ENCODE data around the gene EVA1C.
"Not testable (repeated sequence)": the region's sequence is repeated elsewhere in the genome, so short reads cannot be mapped to it uniquely, and the experiment has no call there.

The EVA1C gene

GRCh38 chr21:32457360-32457840 is 44.9 kb downstream of the EVA1C start:
- DNase-seq: peak in 10 of 58 donors; percentile 4 to 55 (median 8)

GRCh38 chr21:32457962-32458361 is 45.5 kb downstream of the EVA1C start:
- DNase-seq: no peak

- no peak for DNase-seq
These were observed 47.5 kb downstream of the EVA1C start for GRCh38 chr21:32459972-32460371.

GRCh38 chr21:32461503-32461902 is 49.0 kb downstream of the EVA1C start:
- DNase-seq: no peak

GRCh38 chr21:32462564-32462963 is 50.1 kb downstream of the EVA1C start:
- DNase-seq: not testable (repeated sequence)

GRCh38 chr21:32463367-32463766 is 50.9 kb downstream of the EVA1C start:
- DNase-seq: no peak

GRCh38 chr21:32463889-32464300 is 51.4 kb downstream of the EVA1C start:
- DNase-seq: no peak

GRCh38 chr21:32467291-32467690 is 54.8 kb downstream of the EVA1C start:
- no peak for DNase-seq

GRCh38 chr21:32468681-32469111 is 56.2 kb downstream of the EVA1C start:
- DNase-seq: no peak

- no peak for DNase-seq
These were observed 57.1 kb downstream of the EVA1C start for GRCh38 chr21:32469628-32470027.

GRCh38 chr21:32470206-32470605 is 57.7 kb downstream of the EVA1C start:
- DNase-seq: no peak

GRCh38 chr21:32472890-32473765 is 60.6 kb downstream of the EVA1C start:
- DNase-seq: no peak

- no peak for DNase-seq
These were observed 61.9 kb downstream of the EVA1C start for GRCh38 chr21:32474179-32475059.

- no peak for DNase-seq
These were observed 62.8 kb downstream of the EVA1C start for GRCh38 chr21:32475162-32475812.

GRCh38 chr21:32476661-32477423 is 64.3 kb downstream of the EVA1C start:
- DNase-seq: no peak

- DNase-seq: no peak
These were observed 64.9 kb downstream of the EVA1C start for GRCh38 chr21:32477424-32477745.

GRCh38 chr21:32481875-32482408 is 69.4 kb downstream of the EVA1C start:
- DNase-seq: peak in 1 of 58 donors; percentile 5

- no peak for DNase-seq
These were observed 70.2 kb downstream of the EVA1C start for GRCh38 chr21:32482565-32483292.

GRCh38 chr21:32483293-32483595 is 70.7 kb downstream of the EVA1C start:
- no peak for DNase-seq
